Sigmoid colon (tissue), 7 donors: ENCODE data around the gene KTN1. TPM values are rescaled to one million over a fixed set of nuclear protein-coding genes. Genes with fewer than 3 reads are reported as not detected.

ENCODE experiments used
- DNase-seq: peaks from one replicate; pipeline ENCODE4 v3.0.0-alpha.2; 2019
- H3K27ac ChIP-seq, 4 donors: fragments of 200-600 bp; sonication (generic); one replicate each; pipeline ENCODE4 v1.5.1; 2016 to 2019; ENCODE audit warnings: mild to moderate bottlenecking in 1 of 4
- H3K27me3 ChIP-seq, 3 donors: fragments of 200-600 bp; sonication (generic); one replicate each; pipeline ENCODE4 v1.5.1; 2019; ENCODE audit warnings: mild to moderate bottlenecking in 1 of 3
- H3K36me3 ChIP-seq, 4 donors: fragments of 200-600 bp; sonication (generic); one replicate each; pipeline ENCODE4 v1.5.1; 2016 to 2019
- H3K4me1 ChIP-seq, 4 donors: fragments of 200-600 bp; sonication (generic); one replicate each; pipeline ENCODE4 v1.5.1; 2017 to 2019
- H3K4me3 ChIP-seq, 4 donors: fragments of 200-600 bp; sonication (generic); one replicate each; pipeline ENCODE4 v1.5.1; 2017 to 2019; ENCODE audit warnings: mild to moderate bottlenecking in 2 of 4, moderate library complexity in 1 of 4
- H3K9me3 ChIP-seq, 4 donors: fragments of 200-600 bp in 3 of 4; sonication (generic) in 3 of 4; one replicate each; pipeline versions ENCODE4 v1.5.1 to v1.6.1; 2013 to 2019
- CTCF ChIP-seq, 4 experiments: fragments of 450-650 bp in 3 of 4; fragments of 200-600 bp in 1 of 4; IDR thresholded peaks; one replicate each; pipeline ENCODE4 v1.5.1; 2016 to 2019; ENCODE audit warnings: antibody characterized with exemption in 4 of 4, mild to moderate bottlenecking in 3 of 4, moderate library complexity in 2 of 4
- EP300 ChIP-seq, 4 donors: sonication (generic); formaldehyde crosslinking; IDR thresholded peaks; one replicate each; pipeline ENCODE4 v1.6.1; 2017; ENCODE audit warnings: antibody characterized with exemption in 4 of 4
- POLR2A ChIP-seq, 2 donors: fragments of 450-650 bp; IDR thresholded peaks; one replicate each; pipeline ENCODE4 v1.6.1; 2016; ENCODE audit warnings: antibody characterized with exemption in 2 of 2, mild to moderate bottlenecking in 2 of 2, moderate library complexity in 2 of 2
- POLR2AphosphoS5 ChIP-seq, 4 donors: sonication (generic); formaldehyde crosslinking; IDR thresholded peaks; one replicate each; pipeline ENCODE4 v1.6.1; 2017; ENCODE audit warnings: antibody characterized with exemption in 4 of 4
- WGBS, 2 donors: extraction: QIAGEN DNeasy Blood & Tissue Kit; methylation state at CpG; one replicate each; pipeline ENCODE4 v1.1.7; 2013; 5-methylcytosine and 5-hydroxymethylcytosine counted together
- intact Hi-C: fragments of 100-400 bp; cut with DNase I; formaldehyde crosslinking; loops from one replicate; pipeline ENCODE4 v1.15.1; 2023
- polyA plus RNA-seq, 3 donors: library from polyadenylated mRNA; stranded (reverse); fragments of 200-250 nt; gene quantifications; one replicate each; pipeline ENCODE4 v1.2.3, GENCODE V29; 2013
- total RNA-seq, 4 donors: library from RNA; depleted of rRNA; stranded (reverse); fragments of >200 nt; gene quantifications; one replicate each; pipeline ENCODE4 v1.1.0, GENCODE V29; 2016
- donor health status: healthy with polysubstance abuse.
- donor health status: Bipolar disorder and iron deficiency.
- donor health status: healthy.

KTN1 gene
- total and polyA plus RNA-seq, 7 donors = 67.3 to 174 (median 120) TPM

- no peak for TF ChIP-seq EP300 (IDR thresholded peaks at IDR 0.05)
- TF ChIP-seq CTCF (IDR thresholded peaks at IDR 0.05) = no peak
- no peak for TF ChIP-seq POLR2A (IDR thresholded peaks at IDR 0.05)
- no peak overlapping the region for H3K4me3 ChIP-seq
- H3K27ac ChIP-seq = no peak overlapping the region
- DNase-seq = no peak
- peaks cover 0 to 3% (median 0%) of the 10 kb centered on the region in 4 donors for H3K9me3 ChIP-seq
- 85 to 91% methylated on average over 2 of the region's 2 CpGs for WGBS, 2 donors
- H3K27me3 ChIP-seq = no peaks in the 10 kb centered on the region
- intact Hi-C loops = no loop called here
- H3K4me1 ChIP-seq = no peaks in the 10 kb centered on the region
- H3K36me3 ChIP-seq = no peaks in the 10 kb centered on the region
Measured at GRCh38 chr14:55535516-55536203, 44.3 kb upstream of the KTN1 start.

GRCh38 chr14:55536204-55536708 lies 43.8 kb upstream of the KTN1 start:
- Histone ChIP-seq H3K9me3 (peaks cover 0 to 3% (median 0%) of the 10 kb centered on the region in 4 donors), H3K4me3 (no peak overlapping the region), H3K27ac (no peak overlapping the region), H3K4me1 (no peaks in the 10 kb centered on the region), H3K36me3 (no peaks in the 10 kb centered on the region), H3K27me3 (no peaks in the 10 kb centered on the region)
- intact Hi-C loops = no loop called here
- DNase-seq = no peak
- TF ChIP-seq EP300 (IDR thresholded peaks at IDR 0.05) = no peak
- no peak for TF ChIP-seq POLR2A (IDR thresholded peaks at IDR 0.05)
- TF ChIP-seq POLR2AphosphoS5 (IDR thresholded peaks at IDR 0.05) = no peak
- TF ChIP-seq CTCF (IDR thresholded peaks at IDR 0.05) = no peak

- H3K4me3 ChIP-seq = no peak overlapping the region
- no peaks in the 10 kb centered on the region for H3K36me3 ChIP-seq
- no peaks in the 10 kb centered on the region for H3K27me3 ChIP-seq
- H3K27ac ChIP-seq = no peak overlapping the region
- DNase-seq = no peak
- intact Hi-C loops = no loop called here
- TF ChIP-seq POLR2A (IDR thresholded peaks at IDR 0.05) (no peak), EP300 (IDR thresholded peaks at IDR 0.05) (no peak), POLR2AphosphoS5 (IDR thresholded peaks at IDR 0.05) (no peak), CTCF (IDR thresholded peaks at IDR 0.05) (no peak)
- H3K9me3 ChIP-seq = peaks cover 0 to 3% (median 0%) of the 10 kb centered on the region in 4 donors
- H3K4me1 ChIP-seq = no peaks in the 10 kb centered on the region
Measured at GRCh38 chr14:55537782-55538181, 42.2 kb upstream of the KTN1 start.

- TF ChIP-seq POLR2AphosphoS5 (IDR thresholded peaks at IDR 0.05) (no peak), POLR2A (IDR thresholded peaks at IDR 0.05) (no peak), EP300 (IDR thresholded peaks at IDR 0.05) (no peak), CTCF (IDR thresholded peaks at IDR 0.05) (no peak)
- Histone ChIP-seq H3K27me3 (no peaks in the 10 kb centered on the region), H3K4me3 (no peak overlapping the region), H3K9me3 (peaks cover 0 to 3% (median 0%) of the 10 kb centered on the region in 4 donors), H3K27ac (no peak overlapping the region), H3K36me3 (no peaks in the 10 kb centered on the region), H3K4me1 (no peaks in the 10 kb centered on the region)
- intact Hi-C loops = no loop called here
- no peak for DNase-seq
- 97 to 98% methylated on average over 2 of the region's 2 CpGs for WGBS, 2 donors
Measured at GRCh38 chr14:55539975-55540374, 40.0 kb upstream of the KTN1 start.
